T-helper 2 cell treated with Interferon-gamma antibody and Interleukin-4, amounts not matched to agents 5 μg/mL and 100 μg/mL, for 36 hours (primary cell): ENCODE results near the gene OTOP2.

Experiments
- DNase-seq: peaks from one replicate; pipeline ENCODE4 v3.0.0; 2021; ENCODE audit warnings: low spot score
- H3K27ac Mint-ChIP-seq: one replicate; pipeline ENCODE4 v1.8.0; 2021; ENCODE audit warnings: mild to moderate bottlenecking, mixed read lengths
- H3K27me3 Mint-ChIP-seq: one replicate; pipeline ENCODE4 v1.8.0; 2021; ENCODE audit warnings: low read depth, mixed read lengths
- H3K36me3 Mint-ChIP-seq: one replicate; pipeline ENCODE4 v1.8.0; 2021; ENCODE audit warnings: low read depth, mixed read lengths
- H3K4me1 Mint-ChIP-seq: one replicate; pipeline ENCODE4 v1.8.0; 2021; ENCODE audit warnings: low read depth, mixed read lengths
- H3K4me3 Mint-ChIP-seq: one replicate; pipeline ENCODE4 v1.8.0; 2022; ENCODE audit warnings: mild to moderate bottlenecking, moderate library complexity, mixed read lengths
- H3K9me3 Mint-ChIP-seq: one replicate; pipeline ENCODE4 v1.8.0; 2021; ENCODE audit warnings: mixed read lengths

The OTOP2 gene

GRCh38 chr17:74925242-74925641 is 1.2 kb downstream of the OTOP2 start:
- Mint-ChIP-seq H3K27me3 (peaks cover 64% of the 10 kb centered on the region), H3K4me1 (peaks cover 3% of the 10 kb centered on the region), H3K9me3 (no peaks in the 10 kb centered on the region), H3K36me3 (no peaks in the 10 kb centered on the region), H3K27ac (no peak overlapping the region), H3K4me3 (no peak overlapping the region)
- no peak for DNase-seq

DNA sequence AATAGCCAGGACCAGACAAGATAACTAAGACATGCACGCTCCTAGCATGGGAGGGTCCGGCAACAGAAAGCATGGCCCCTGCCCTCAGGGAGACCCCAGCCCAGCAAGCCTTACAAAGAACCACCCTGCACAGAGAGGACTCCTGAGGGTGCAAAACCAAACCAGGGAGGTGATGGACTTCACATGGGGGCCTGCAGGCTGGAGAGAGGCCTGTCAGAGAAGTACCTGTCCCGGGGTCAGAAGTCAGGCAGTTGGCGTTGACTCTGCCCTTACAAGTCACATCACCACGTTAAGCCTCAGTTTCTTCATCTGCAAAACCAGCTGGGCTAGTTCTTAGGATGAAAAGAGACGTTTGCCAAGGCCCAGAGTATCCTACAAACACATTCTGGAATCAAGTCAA is 4.7 kb downstream of the OTOP2 start:
- Mint-ChIP-seq H3K36me3 (no peaks in the 10 kb centered on the region), H3K9me3 (no peaks in the 10 kb centered on the region), H3K27ac (no peak overlapping the region), H3K4me3 (no peak overlapping the region), H3K4me1 (peaks cover 5% of the 10 kb centered on the region), H3K27me3 (peaks cover 72% of the 10 kb centered on the region)
- no peak for DNase-seq

GRCh38 chr17:74930535-74931036 is 6.5 kb downstream of the OTOP2 start:
- Mint-ChIP-seq H3K4me3 (no peak overlapping the region), H3K27ac (no peak overlapping the region), H3K4me1 (peaks cover 3% of the 10 kb centered on the region), H3K9me3 (no peaks in the 10 kb centered on the region), H3K36me3 (no peaks in the 10 kb centered on the region), H3K27me3 (peaks cover 70% of the 10 kb centered on the region)
- DNase-seq, result no peak

- H3K27ac Mint-ChIP-seq, result no peak overlapping the region
- H3K4me3 Mint-ChIP-seq, result no peak overlapping the region
- H3K4me1 Mint-ChIP-seq, result peaks cover 4% of the 10 kb centered on the region
- H3K9me3 Mint-ChIP-seq, result no peaks in the 10 kb centered on the region
- no peak for DNase-seq
- H3K36me3 Mint-ChIP-seq, result no peaks in the 10 kb centered on the region
- H3K27me3 Mint-ChIP-seq, result peaks cover 68% of the 10 kb centered on the region
These were observed 11.0 kb downstream of the OTOP2 start for GRCh38 chr17:74935048-74935447.

DNA sequence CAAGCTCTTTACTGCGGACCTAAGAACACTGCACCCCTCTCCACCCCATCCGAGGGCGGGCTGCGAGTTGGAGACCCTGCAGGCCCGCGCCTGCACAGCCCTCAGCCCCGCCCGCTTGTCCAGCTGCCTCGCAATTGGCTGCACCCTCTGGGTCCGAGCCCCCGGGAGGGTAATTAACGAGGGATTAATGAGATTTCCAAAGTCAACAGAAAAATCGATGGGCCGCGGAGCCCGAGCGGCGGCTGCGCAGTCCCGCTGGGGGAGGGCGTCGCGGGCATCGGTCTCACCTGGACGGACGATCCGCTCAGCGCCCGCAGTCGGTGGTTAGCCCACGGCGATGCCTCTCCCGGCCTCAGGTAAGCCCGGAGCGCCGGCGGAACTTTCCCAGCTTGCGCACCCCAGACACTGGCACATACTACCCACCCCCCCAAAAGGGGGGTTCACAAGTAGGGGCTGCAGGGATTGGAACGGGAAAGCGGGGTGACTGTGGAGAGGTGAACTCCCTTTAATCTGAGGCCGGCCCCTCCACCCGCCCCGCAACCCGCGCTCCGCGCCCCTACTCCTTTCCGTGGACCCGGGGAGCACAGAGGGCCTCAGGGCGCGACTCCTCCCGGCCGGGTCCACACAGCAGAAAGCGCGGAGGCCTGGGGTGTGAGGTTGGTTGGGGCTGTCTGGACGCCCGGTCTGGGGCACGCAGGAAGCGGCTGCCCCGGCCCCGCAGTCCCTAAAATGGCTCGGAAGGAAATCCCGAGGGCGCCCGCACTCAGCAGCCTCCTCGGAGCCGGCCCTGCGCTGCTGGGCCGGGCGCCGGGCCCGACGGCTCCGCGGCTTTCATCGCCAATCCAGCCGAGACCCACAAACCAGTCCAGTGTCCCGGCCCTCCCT is 11.8 kb downstream of the OTOP2 start, which contains the start of gene OTOP3:
Gene OTOP3, plus strand, starts transcription at position 314 of the 885 bp plus-strand sequence. Its CDS starts 24 bp downstream, at position 338.
- Mint-ChIP-seq H3K36me3 (no peaks in the 10 kb centered on the region), H3K27ac (no peak within 1 kb of the TSS), H3K4me3 (no peak within 1 kb of the TSS), H3K4me1 (peaks cover 4% of the 10 kb centered on the region), H3K9me3 (no peaks in the 10 kb centered on the region), H3K27me3 (peaks cover 68% of the 10 kb centered on the region)
- no peak for DNase-seq

- H3K4me1 Mint-ChIP-seq, result peaks cover 1% of the 10 kb centered on the region
- H3K27me3 Mint-ChIP-seq, result peaks cover 62% of the 10 kb centered on the region
- no peak overlapping the region for H3K27ac Mint-ChIP-seq
- H3K9me3 Mint-ChIP-seq, result no peaks in the 10 kb centered on the region
- no peak for DNase-seq
- H3K36me3 Mint-ChIP-seq, result no peaks in the 10 kb centered on the region
- H3K4me3 Mint-ChIP-seq, result no peak overlapping the region
These were observed 12.4 kb downstream of the OTOP2 start for GRCh38 chr17:74936470-74936799.

DNA sequence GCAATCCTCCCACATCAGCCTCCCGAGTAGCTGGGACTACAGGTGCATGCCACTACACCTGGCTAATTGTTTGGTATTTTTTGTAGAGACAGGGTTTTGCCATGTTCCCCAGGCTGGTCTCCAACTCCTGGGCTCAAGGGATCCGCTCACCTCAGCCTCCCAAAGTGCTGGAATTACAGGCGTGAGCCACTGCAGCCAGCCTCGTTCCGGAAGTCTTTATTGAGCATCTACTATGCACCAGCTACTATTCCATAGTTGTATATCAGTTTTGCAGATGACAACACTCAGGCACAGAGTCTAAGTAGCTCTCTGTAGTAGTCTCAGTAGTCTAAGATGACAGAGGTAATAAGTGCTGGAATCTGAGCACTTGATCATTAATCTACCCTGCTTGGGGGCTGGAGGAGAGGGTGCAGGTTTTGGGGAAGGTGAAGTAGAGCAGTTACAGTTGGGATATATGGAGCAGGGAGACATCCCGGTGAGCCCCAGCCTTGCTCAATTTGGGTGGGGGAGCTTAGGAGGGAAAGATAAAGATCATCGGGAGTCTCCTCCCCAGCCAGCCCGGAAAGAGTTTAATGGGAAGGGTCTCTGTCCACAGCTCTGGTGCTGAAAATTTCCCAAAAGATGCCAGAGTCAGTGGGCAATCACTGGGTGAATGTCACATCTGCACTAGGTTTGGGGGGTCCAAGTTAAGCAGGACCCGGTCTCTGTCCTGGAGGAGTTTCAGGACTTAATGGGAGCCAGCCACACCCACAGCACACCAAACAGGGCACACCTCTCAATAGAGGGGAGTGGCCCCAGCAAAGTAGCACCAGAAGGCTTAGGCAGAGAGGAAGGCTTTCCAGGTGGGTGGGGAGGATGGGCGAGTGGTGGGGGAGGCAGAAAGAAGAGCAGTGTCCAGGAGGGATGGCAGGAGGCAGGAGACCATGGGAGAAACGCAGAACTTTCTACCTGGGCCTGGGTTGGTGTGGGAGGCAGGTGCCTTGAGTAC is 13.3 kb downstream of the OTOP2 start:
- peaks cover 1% of the 10 kb centered on the region for H3K4me1 Mint-ChIP-seq
- no peaks in the 10 kb centered on the region for H3K36me3 Mint-ChIP-seq
- H3K27me3 Mint-ChIP-seq, result peaks cover 54% of the 10 kb centered on the region
- no peaks in the 10 kb centered on the region for H3K9me3 Mint-ChIP-seq
- no peak overlapping the region for H3K27ac Mint-ChIP-seq
- H3K4me3 Mint-ChIP-seq, result no peak overlapping the region
- DNase-seq, result no peak

- H3K36me3 Mint-ChIP-seq, result no peaks in the 10 kb centered on the region
- peaks cover 1% of the 10 kb centered on the region for H3K4me1 Mint-ChIP-seq
- H3K9me3 Mint-ChIP-seq, result no peaks in the 10 kb centered on the region
- no peak for DNase-seq
- H3K27me3 Mint-ChIP-seq, result peaks cover 44% of the 10 kb centered on the region
- no peak overlapping the region for H3K27ac Mint-ChIP-seq
- no peak overlapping the region for H3K4me3 Mint-ChIP-seq
These were observed 14.3 kb downstream of the OTOP2 start for GRCh38 chr17:74938194-74938950.

DNA sequence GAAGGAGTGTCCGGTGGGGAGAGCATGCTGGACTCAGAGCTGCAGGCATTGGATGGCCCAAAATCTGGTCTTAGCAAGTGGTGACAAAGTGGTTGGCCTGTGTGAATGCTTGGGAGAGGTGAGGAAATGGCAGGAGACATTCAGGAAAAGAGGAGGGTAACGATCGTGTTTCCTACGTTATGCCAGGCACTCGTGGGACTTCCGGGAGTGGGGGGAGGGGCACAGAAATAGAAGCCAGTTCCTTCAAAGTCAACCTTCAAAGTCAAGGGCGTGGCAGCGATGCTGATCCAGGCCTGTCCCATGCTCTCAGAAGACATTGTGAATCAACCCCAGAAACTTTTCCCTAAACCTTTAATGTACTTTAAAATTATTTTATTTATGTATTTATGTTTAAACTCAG is 15.5 kb downstream of the OTOP2 start:
- DNase-seq, result no peak
- no peaks in the 10 kb centered on the region for H3K36me3 Mint-ChIP-seq
- no peak overlapping the region for H3K4me3 Mint-ChIP-seq
- peaks cover 1% of the 10 kb centered on the region for H3K4me1 Mint-ChIP-seq
- no peak overlapping the region for H3K27ac Mint-ChIP-seq
- H3K9me3 Mint-ChIP-seq, result no peaks in the 10 kb centered on the region
- H3K27me3 Mint-ChIP-seq, result peaks cover 38% of the 10 kb centered on the region

DNA sequence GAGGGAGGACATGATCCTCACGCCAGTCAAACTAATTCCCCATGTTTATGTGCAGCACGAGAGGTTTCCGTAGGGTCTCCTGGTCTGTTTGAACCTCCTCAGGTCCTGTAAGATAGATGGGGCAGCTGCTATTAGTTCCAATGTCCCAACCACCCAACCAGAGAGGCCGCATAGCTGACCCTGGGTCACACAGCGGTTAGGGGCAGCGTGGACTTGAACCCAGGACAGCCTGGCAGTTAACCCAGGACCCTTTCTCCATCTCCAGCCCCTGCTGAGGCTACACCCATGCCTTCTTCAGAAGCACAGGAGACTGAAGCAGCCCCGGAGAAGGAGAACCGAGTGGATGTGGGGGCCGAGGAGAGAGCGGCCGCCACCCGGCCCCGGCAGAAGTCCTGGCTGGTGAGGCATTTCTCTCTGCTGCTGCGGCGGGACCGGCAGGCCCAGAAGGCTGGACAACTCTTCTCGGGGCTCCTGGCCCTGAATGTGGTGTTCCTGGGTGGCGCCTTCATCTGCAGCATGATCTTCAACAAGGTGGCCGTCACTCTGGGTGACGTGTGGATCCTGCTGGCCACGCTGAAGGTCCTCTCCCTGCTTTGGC is 17.2 kb downstream of the OTOP2 start:
- DNase-seq, result no peak
- Mint-ChIP-seq H3K27me3 (peaks cover 37% of the 10 kb centered on the region), H3K4me3 (no peak overlapping the region), H3K36me3 (no peaks in the 10 kb centered on the region), H3K27ac (no peak overlapping the region), H3K9me3 (no peaks in the 10 kb centered on the region), H3K4me1 (peaks cover 1% of the 10 kb centered on the region)

DNA sequence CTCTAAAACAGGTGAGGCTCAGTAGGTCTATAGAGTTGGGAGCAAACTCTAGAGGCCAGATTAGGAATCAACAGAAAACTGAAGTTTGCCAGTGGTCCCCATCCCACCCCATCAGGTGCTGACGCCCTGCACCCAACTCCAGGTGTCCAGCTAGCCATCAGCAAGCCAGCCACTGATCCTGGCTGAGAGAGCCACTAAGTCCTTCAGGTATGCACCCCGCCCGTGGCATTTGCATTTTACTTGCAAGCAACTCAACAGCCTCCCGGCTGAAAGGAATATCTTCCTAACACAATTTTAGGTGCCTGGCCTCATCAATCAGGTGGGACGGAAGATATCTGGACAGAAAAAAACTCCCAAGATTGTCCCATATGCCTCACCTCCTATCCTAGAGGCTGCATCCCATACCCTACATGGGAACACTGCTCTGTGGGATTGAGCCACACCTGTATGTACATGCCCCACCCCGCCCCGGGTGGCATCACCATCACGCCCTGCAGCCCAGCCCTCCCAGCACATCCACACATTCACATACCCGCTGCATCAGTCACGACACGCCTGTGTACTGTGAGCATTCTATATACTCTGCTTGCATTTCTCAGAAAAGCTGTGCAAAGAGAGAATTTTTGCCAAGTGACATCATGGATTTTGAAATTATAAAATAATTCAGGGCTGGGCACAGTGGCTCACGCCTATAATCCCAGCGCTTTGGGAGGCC is 19.9 kb downstream of the OTOP2 start:
- Mint-ChIP-seq H3K27me3 (peaks cover 12% of the 10 kb centered on the region), H3K27ac (no peak overlapping the region), H3K4me1 (peaks cover 1% of the 10 kb centered on the region), H3K36me3 (no peaks in the 10 kb centered on the region), H3K9me3 (no peaks in the 10 kb centered on the region), H3K4me3 (no peak overlapping the region)
- no peak for DNase-seq

DNA sequence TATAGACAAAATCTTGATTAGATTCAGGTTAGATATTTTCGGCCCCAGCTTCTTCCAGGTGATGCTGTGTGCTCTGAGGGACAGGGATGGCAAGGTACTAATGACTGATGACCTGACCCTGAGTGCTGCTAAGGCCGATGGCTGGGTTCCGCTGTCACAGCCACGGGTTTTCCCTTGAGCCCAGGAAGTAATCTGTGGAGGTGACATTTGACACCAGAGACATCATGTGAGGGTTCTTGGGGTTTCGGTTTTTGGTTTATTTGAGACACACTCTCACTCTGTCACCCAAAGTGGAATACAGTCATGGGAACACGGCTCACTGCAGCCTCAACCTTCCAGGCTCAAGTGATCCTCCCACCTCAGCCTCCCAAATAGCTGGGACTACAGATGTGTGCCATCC is 21.5 kb downstream of the OTOP2 start:
- Mint-ChIP-seq H3K4me3 (no peak overlapping the region), H3K4me1 (no peaks in the 10 kb centered on the region), H3K27me3 (peaks cover 9% of the 10 kb centered on the region), H3K9me3 (no peaks in the 10 kb centered on the region), H3K27ac (no peak overlapping the region), H3K36me3 (no peaks in the 10 kb centered on the region)
- DNase-seq, result no peak

- no peak for DNase-seq
- H3K36me3 Mint-ChIP-seq, result no peaks in the 10 kb centered on the region
- no peak overlapping the region for H3K4me3 Mint-ChIP-seq
- H3K4me1 Mint-ChIP-seq, result no peaks in the 10 kb centered on the region
- peaks cover 9% of the 10 kb centered on the region for H3K27me3 Mint-ChIP-seq
- H3K27ac Mint-ChIP-seq, result no peak overlapping the region
- no peaks in the 10 kb centered on the region for H3K9me3 Mint-ChIP-seq
These were observed 22.6 kb downstream of the OTOP2 start for GRCh38 chr17:74946641-74947040.
